GM19467 (cell line): Measurements from ENCODE around the gene TSG101.

Experiments
- ATAC-seq: cut with Tn5 transposase; IDR thresholded peaks from one replicate; pipeline ENCODE4 v1.9.1; 2021; ENCODE audit warnings: mild to moderate bottlenecking, moderate library complexity; ENCODE audit not compliant: unreplicated experiment

The TSG101 gene

GRCh38 chr11:18495271-18495670 lies 31.5 kb downstream of the TSG101 start:
- ATAC-seq, result no peak

GRCh38 chr11:18493310-18493709 lies 33.4 kb downstream of the TSG101 start:
- ATAC-seq, result no peak

- no peak for ATAC-seq
Measured at GRCh38 chr11:18492888-18493287, 33.9 kb downstream of the TSG101 start.

GRCh38 chr11:18491924-18492323 lies 34.8 kb downstream of the TSG101 start:
- no peak for ATAC-seq

GRCh38 chr11:18490736-18491485 lies 35.8 kb downstream of the TSG101 start:
- no peak for ATAC-seq

- ATAC-seq, result no peak
Measured at GRCh38 chr11:18490319-18490718, 36.4 kb downstream of the TSG101 start.

GRCh38 chr11:18485913-18486528 lies 40.7 kb downstream of the TSG101 start:
- no peak for ATAC-seq

GRCh38 chr11:18479063-18479462 lies 47.7 kb downstream of the TSG101 start:
- ATAC-seq, result no peak

GRCh38 chr11:18472587-18472986 lies 54.2 kb downstream of the TSG101 start:
- ATAC-seq, result no peak

GRCh38 chr11:18471995-18472394 lies 54.7 kb downstream of the TSG101 start:
- ATAC-seq, result no peak

- no peak for ATAC-seq
Measured at GRCh38 chr11:18468961-18469360, 57.8 kb downstream of the TSG101 start.

GRCh38 chr11:18468059-18468458 lies 58.7 kb downstream of the TSG101 start:
- no peak for ATAC-seq

- no peak for ATAC-seq
Measured at GRCh38 chr11:18466402-18466801, 60.3 kb downstream of the TSG101 start.

GRCh38 chr11:18463439-18463838 lies 63.3 kb downstream of the TSG101 start:
- no peak for ATAC-seq

GRCh38 chr11:18461909-18462308 lies 64.8 kb downstream of the TSG101 start:
- no peak for ATAC-seq

GRCh38 chr11:18459634-18460033 lies 67.1 kb downstream of the TSG101 start:
- no peak for ATAC-seq

- ATAC-seq, result no peak
Measured at GRCh38 chr11:18457450-18457849, 69.3 kb downstream of the TSG101 start.

GRCh38 chr11:18455686-18456372 lies 70.9 kb downstream of the TSG101 start, which contains the start of gene LDHAL6A:
LDHAL6A (plus strand) TSS chr11:18455856; CDS start chr11:18456681, 825 bp downstream.
- ATAC-seq, result no peak

GRCh38 chr11:18452927-18453326 lies 73.8 kb downstream of the TSG101 start:
- no peak for ATAC-seq

GRCh38 chr11:18449251-18449650 lies 77.5 kb downstream of the TSG101 start:
- no peak for ATAC-seq

- ATAC-seq, result no peak
Measured at GRCh38 chr11:18438691-18439090, 88.1 kb downstream of the TSG101 start.
